Measurements from ENCODE around the gene PIGX. TPM values are rescaled to one million over a fixed set of nuclear protein-coding genes. Genes with fewer than 3 reads are reported as not detected.

The PIGX gene
- total and polyA plus RNA-seq, 4 donors = 5.1 to 10.0 (median 6.6) TPM

- H3K36me3 ChIP-seq (ENCODE audit: control insufficient read depth in 4 of 4, insufficient read depth in 3 of 4, low read depth in 1 of 4, low read length in 3 of 4) = peaks cover 0 to 3% (median 2%) of the 10 kb centered on the region in 4 donors
- DNase-seq (ENCODE audit: low spot score) = no peak
These were observed 42.2 kb downstream of the PIGX start for GRCh38 chr3:196754091-196754981.

More at GRCh38 chr3:196754091-196754981, 42.2 kb downstream of the PIGX start:
- 79% methylated on average over 9 of the region's 9 CpGs for WGBS
- TF ChIP-seq RAD21 (IDR thresholded peaks at IDR 0.05) (no peak), ZBTB33 (IDR thresholded peaks at IDR 0.05) (no peak), MAX (IDR thresholded peaks at IDR 0.05) (no peak), RXRA (IDR thresholded peaks at IDR 0.05) (no peak), HNF4A (conservative IDR thresholded peaks at IDR 0.05) (no peak), HNF4G (IDR thresholded peaks at IDR 0.05) (no peak), GABPA (IDR thresholded peaks at IDR 0.05 in 1 of 2, conservative IDR thresholded peaks at IDR 0.05 in 1 of 2) (no peak), CTCF (IDR thresholded peaks at IDR 0.05; ENCODE audit: low read depth, low read length, missing input control) (no peak), NR2F2 (IDR thresholded peaks at IDR 0.05) (no peak), TAF1 (conservative IDR thresholded peaks at IDR 0.05) (no peak), JUND (IDR thresholded peaks at IDR 0.05) (no peak), FOXA2 (IDR thresholded peaks at IDR 0.05) (no peak), FOXA1 (IDR thresholded peaks at IDR 0.05) (no peak), YY1 (IDR thresholded peaks at IDR 0.05) (no peak), EGR1 (IDR thresholded peaks at IDR 0.05; ENCODE audit: low read depth in 2 of 2) (no peak)
- TF ChIP-seq, protein P1, sequence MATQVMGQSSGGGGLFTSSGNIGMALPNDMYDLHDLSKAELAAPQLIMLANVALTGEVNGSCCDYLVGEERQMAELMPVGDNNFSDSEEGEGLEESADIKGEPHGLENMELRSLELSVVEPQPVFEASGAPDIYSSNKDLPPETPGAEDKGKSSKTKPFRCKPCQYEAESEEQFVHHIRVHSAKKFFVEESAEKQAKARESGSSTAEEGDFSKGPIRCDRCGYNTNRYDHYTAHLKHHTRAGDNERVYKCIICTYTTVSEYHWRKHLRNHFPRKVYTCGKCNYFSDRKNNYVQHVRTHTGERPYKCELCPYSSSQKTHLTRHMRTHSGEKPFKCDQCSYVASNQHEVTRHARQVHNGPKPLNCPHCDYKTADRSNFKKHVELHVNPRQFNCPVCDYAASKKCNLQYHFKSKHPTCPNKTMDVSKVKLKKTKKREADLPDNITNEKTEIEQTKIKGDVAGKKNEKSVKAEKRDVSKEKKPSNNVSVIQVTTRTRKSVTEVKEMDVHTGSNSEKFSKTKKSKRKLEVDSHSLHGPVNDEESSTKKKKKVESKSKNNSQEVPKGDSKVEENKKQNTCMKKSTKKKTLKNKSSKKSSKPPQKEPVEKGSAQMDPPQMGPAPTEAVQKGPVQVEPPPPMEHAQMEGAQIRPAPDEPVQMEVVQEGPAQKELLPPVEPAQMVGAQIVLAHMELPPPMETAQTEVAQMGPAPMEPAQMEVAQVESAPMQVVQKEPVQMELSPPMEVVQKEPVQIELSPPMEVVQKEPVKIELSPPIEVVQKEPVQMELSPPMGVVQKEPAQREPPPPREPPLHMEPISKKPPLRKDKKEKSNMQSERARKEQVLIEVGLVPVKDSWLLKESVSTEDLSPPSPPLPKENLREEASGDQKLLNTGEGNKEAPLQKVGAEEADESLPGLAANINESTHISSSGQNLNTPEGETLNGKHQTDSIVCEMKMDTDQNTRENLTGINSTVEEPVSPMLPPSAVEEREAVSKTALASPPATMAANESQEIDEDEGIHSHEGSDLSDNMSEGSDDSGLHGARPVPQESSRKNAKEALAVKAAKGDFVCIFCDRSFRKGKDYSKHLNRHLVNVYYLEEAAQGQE (IDR thresholded peaks at IDR 0.05) = no peak
- TF ChIP-seq, protein P2, sequence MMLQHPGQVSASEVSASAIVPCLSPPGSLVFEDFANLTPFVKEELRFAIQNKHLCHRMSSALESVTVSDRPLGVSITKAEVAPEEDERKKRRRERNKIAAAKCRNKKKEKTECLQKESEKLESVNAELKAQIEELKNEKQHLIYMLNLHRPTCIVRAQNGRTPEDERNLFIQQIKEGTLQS (IDR thresholded peaks at IDR 0.05) = no peak
- Histone ChIP-seq H3K27ac (ENCODE audit: low read depth in 1 of 2, low read length in 2 of 2) (no peak overlapping the region), H3K9ac (ENCODE audit: low read depth in 1 of 2, low read length in 2 of 2) (no peak overlapping the region), H3K9me3 (ENCODE audit: control insufficient read depth in 4 of 4, low read length in 3 of 4) (peaks cover 3 to 8% (median 5%) of the 10 kb centered on the region in 4 donors), H3K27me3 (ENCODE audit: control insufficient read depth in 4 of 4, insufficient read depth in 4 of 4, low read length in 3 of 4) (no peaks in the 10 kb centered on the region), H3K4me1 (ENCODE audit: control insufficient read depth in 4 of 4, insufficient read depth in 4 of 4, low read length in 3 of 4) (peaks cover 0 to 2% (median 0%) of the 10 kb centered on the region in 4 donors), H3K4me3 (ENCODE audit: low read depth in 1 of 3, low read length in 3 of 3) (no peak overlapping the region)

Measured in liver (tissue), 9 donors.